ENCODE measurements around the gene SHISA6.

SHISA6 gene

DNA sequence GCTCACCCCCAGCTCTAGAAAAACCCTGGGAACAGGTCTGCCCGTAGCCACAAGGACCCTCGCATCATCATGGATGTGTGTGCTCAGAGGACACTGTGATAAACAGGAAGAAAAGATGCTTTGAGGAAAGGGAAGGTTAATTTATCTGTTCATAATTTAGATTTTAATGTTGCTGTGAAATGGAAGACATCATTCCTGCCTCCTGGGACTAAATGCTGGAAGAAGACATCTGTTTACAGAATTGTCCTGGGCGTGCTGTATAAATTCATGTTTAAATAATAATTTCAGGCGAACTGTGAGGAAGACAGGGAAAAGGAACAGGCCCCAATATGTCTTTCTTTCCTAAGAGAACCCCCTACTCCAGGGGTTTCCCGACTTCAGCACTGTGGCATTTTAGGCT lies 112.6 kb downstream of the SHISA6 start:
- DNase-seq (ENCODE audit: low read depth) = no peak

DNA sequence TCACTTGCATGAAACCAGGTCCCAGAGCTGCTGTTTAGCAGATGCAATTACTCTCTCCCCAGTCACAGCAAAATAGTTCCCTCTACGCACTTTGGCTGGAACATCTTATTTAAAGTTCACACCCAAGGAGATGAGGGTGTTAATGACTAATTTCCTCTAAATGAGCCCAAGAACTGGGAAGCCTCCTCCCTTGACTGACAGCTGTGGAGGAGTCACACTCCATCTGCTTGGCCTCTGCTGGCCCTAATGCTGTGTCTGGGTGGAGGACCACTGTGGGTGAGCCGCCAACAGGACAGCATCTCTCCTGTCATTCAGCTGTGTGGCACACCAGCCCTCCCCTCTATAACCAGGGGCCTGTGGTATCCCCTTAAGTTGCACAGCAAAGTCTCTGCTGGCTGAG lies 115.4 kb downstream of the SHISA6 start:
- DNase-seq (ENCODE audit: low read depth) = no peak

DNA sequence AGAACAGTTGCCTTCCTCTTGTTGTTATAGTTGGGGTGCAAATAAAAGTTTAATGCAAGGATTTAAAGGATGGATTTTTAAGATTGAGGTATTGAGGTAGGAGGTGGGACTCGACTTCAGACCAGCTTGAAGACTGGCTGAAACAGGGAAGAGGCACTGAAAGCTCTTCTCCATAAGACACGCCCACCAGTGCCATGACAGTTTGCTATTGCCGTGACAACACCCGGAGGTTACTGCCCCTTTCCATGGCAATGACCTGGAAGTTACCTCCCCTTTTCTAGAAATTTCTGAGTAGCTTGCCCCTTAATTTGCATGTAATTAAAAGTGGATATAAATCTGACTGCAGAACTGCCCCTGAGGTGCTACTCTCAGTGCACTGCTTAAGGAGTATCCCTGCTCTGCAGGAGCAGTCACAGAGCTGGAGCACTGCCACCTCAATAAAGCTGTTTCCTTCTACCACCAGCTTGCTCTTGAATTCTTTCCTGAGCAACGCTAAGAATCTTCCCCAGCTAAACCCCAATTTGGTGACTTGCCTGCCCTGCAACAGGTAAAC lies 122.6 kb downstream of the SHISA6 start:
- DNase-seq (ENCODE audit: low read depth) = no peak

DNA sequence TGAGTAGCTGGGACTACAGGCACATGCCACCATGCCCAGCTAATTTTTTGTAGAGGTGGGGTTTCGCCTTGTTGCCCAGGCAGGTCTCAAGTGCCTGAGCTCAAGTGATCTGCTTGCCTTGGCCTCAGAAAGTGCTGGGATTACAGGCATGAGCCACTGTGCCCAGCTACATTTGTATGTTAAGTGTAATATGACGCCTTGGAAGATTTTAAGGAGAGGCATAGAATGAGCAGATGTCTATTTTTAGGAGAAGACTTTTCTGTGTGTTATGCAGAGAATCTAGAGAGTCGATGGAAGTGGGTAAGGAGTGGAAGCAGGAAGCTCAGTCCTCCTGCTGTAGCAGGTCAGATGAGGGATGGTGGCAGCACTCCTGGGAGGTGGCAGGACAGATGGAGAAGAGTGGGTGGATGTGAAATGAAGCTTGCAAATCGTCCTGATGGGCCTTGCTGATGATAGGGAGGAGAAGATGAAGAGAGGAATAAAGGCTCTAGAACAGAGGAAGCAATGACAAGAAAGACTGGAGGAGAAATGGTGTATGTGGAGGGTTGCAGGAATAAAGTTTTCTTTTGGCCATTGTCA lies 125.3 kb downstream of the SHISA6 start:
- no peak for DNase-seq (ENCODE audit: low read depth)

DNA sequence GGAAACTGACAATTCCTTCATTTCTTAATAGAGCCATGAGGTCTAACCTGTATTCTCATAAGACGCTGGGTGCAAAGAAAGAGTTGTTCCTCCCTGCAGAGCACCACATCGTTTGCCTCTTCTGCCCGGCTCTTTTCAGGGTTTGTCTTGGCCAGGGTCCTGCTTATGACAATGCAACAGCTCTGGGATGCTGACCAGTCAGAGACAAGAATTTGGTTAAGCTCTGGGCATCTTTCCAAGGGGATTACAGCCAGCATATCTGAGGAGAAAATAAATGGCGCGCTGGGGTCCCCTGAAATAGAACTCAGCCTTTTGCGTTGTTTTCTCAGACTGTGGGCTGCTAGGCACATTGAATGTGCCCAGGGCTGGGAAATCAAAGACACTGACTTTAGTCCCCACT lies 128.6 kb downstream of the SHISA6 start:
- no peak for DNase-seq (ENCODE audit: low read depth)

DNA sequence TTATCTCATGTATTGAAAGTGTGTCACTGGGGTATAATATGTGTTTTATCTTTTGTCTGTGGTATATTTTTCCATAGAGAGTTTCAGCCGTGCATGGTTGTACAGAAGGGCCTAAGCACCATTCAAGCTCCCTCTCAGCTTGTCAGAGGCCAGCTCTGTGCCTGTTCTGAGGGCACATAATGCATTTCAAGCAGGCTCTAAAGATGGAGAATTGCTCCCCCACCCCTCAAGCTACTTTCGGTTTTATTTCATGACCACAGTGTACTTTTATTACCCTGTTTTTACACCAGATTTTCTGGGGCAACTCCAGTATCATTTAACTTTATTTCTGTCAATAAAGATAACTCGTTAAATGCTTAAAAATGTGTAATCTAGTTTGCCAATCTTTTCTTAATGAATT lies 131.7 kb downstream of the SHISA6 start:
- no peak for DNase-seq (ENCODE audit: low read depth)

DNA sequence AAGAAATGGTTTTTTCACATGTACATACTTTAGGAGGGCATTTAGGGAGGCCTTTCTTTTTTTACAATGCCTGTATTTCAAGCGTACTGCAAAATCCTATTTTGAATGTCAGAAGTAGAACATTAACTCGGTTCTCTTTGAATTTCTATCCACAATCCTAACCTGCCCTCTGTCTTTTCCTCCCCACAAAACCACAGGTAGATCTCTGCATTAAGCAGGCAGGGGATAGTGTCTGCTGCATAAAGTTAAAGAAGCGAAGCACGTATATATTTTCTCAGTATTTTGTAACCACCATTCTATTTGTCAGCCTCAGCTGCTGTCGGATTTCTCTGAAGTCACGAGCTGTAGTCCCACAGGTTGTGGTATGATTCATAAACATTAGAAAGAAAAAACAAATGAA lies 137.5 kb downstream of the SHISA6 start:
- no peak for DNase-seq (ENCODE audit: low read depth)

DNA sequence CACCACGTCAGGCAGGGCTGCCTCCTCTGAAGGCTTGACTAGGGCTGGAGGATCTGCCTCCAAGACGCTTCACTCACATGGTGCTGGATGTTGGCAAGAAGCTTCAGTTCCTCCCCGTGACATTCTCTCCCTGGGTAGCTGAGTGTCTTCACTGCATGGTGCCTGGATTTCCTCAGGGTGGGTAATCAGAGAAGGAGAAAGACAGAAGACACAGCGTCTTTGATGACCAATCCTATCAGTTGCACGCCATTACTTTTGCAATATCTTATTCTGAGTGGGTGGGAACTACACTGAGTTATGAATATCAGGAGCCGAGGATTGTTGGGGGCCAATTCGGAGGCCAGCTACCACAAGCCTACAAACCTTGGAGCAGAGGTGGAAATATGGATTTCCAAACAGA lies 139.7 kb downstream of the SHISA6 start:
- DNase-seq (ENCODE audit: low read depth) = no peak

DNA sequence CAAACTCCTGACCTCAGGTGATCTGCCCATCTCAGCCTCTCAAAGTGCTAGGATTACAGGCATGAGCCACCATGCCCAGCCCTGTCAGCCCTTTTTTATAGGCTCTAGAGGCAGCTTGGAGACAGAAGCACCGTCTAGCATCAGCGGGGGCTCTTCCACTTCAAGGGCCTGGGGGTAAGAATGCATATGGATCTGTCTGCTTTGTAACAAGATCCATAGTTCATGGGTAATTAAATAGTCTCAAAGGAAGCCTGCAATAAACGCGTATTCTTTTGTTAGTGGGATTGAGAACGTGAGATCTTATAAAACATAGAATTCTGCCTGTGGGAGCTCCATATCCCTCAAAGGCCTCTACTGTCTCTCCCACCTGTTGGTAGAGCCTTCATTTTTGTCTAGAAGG lies 142.1 kb downstream of the SHISA6 start:
- no peak for DNase-seq (ENCODE audit: low read depth)

DNA sequence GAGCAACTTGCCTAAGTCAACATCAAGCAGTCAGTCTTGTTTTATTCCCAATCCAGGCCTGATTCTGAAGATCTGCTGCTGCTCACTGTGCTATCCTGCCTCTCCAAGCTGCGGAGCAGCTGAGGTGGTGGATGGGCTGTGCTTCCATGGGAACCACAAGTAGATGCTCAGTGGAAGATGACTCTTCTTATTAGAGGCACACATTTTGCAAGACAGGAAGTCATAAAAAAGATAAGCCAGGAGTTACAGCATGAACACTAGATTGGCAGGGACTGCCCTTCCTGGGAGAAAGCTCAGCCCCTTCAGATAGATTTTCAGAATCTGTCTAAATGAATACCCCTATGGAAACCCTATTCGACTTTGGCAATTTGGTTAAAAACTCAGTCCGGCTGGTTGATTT lies 143.1 kb downstream of the SHISA6 start:
- DNase-seq (ENCODE audit: low read depth) = no peak

DNA sequence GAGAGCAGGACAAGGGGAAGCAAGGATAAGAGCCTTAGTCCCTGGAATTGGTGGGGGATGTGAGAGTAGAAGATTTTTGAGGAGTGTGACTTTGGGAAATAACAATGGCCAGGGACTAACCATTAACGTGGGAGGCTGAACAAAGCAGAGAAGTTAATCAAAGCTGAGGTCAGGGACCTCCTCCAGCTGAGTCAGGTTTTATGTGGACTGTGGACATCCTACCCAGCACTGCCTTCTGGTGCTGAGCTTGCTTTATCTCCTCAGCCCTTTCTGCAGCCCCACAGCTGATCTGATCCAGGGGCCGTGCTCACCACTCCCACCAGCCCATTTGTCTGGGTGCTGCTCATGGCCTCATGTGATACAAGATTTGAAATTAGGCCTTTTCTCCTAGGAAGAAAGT lies 146.6 kb downstream of the SHISA6 start:
- no peak for DNase-seq (ENCODE audit: low read depth)

DNA sequence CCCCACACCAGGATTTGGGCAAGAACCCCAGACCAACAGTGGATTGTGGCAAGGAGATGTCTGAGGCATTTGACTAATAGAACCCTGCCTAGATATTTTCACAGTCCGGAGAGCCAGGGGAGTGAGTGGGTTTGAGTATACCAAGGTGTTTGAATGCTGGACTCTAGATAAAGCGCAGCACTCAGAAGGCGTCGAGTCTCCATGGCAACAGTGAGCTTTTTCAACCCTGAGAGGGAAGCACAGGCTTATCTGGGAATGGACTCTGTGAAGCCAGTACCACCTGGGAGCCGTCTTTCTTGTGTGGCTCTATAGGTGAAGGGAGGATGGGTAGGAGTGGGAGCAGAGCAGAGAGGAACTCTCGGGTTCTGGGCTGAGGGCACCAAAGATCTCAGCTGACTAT lies 147.0 kb downstream of the SHISA6 start:
- DNase-seq (ENCODE audit: low read depth) = no peak

DNA sequence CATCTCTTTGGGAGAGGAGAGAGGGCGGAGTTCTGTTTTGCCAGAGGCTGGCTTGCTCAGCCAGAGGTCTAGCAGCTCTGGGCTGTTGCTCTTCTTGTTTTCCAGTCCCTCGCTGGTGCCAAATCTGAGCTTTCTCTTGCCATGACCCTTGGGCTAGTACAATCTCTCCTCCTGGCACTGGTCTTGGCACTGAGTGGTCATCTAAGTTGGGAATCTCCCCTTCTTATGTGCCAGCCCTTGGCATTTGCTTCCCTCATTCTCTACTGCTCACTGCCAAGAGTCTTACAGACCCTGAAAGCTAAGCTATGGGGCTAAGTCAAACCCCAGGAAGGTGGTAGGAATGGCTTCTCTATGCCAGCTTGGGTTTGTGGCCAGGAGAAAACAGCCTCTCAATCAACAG lies 148.6 kb downstream of the SHISA6 start:
- no peak for DNase-seq (ENCODE audit: low read depth)

DNA sequence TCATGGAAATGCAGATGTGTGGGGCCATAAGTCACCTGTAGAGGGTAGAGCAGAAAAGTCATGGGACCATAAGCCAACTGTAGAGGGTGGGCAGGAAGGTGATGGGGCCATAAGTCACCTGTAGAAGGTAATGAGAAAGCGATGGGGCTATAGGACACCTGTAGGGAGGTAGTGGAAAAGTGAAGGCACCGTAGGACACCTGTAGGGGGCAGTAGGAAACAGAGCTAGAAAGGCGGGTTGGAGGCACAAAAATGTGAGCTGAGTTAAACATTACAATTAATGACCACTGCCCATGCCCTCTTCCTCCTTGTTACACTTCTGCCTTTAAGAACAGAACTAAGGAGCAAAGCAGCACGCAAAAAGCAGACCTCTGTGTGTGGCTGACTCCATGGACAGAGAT lies 150.1 kb downstream of the SHISA6 start:
- DNase-seq (ENCODE audit: low read depth) = no peak

DNA sequence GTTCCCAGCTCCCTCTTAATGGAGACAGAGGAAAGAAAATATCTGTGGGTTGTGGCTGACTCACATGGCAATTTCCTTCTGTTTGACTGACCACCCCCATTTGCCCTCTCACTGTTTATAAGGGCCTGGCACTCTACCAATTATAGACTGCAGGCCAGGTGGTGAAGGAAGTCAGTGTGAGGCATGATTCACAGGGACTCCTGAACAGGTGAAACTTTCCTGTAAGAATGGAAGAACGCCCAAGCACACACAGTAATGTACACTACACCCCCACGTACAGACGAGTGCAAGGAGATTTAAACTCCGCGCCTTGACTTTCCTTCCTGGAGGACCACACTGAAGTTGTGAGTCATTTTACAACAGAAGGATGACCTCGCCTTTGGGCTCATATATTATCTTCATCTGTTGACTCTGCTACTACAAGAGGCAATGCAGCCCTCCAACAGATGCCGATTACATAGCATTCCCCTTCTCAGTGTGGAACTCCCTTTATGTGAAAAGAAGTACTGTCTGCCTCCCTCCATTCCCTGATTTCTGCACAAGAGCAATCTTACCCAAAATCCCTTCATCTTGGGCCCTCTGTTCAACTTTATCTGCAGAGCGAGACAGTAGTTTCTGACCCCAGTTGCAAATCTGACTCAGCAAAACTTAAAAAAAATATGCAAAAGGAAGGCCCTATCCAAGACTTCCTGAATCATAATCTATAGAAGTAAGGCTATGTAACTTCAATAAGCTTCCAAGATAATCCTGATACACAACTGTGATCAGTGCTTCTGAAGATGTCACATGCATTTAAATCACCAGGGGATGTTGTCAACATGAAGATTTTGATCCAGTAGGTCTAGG lies 163.6 kb downstream of the SHISA6 start:
- DNase-seq (ENCODE audit: low read depth) = no peak

DNA sequence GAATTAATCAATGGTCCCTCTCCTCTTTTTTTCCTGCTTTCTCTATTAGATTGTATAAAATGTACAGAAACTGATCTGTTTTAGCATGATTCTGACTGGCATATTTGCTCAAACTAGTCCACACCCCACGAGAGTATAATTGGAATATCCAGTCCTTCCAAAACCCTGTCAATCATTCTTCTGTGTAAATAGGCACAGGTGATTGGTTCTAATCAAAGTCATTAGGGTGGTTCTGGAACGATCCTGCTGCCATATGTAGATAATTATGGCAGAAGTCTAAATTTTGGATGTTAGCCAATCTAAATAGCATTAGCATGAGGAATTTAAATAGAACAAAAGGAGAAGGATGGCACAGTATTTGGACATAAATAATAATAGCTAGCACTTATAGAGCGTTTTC lies 165.7 kb downstream of the SHISA6 start:
- DNase-seq (ENCODE audit: low read depth) = no peak

DNA sequence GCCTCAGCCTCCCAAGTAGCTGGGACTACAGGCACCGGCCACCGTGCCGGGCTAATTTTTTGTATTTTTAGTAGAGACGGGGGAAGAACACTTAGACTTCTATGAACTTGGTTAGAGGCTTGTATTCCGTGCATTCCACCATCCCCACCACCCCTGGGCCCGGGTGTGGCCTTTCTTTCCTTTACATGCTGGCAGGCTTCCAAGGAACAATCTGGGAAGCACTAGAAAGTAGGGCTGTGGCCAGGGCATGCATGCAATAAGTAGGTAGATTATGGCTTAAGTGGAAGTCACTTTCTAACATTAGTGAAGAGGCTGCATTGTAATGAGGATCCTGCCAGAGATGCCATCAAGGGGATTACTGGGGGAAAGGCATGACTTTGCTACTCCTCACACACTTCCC lies 171.6 kb downstream of the SHISA6 start:
- DNase-seq (ENCODE audit: low read depth) = no peak

DNA sequence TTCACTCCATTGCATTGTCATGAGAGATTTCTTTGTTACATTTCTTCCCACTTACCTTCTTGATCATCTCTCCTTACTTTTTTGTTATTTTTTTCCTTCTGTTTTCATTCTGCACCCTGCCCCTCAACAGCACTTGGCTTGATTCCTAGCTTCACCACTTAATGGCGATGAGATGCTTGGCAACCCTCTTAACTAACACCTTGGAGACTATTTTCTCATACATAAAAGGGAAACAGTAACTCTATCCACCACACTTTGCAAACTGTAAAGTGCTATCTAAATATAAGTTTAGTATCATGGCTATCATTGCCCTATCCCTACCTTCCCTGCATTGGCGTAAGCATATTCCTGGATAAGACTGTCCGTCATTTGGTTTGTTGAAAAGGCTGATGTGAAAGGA lies 177.3 kb downstream of the SHISA6 start:
- DNase-seq (ENCODE audit: low read depth) = no peak

DNA sequence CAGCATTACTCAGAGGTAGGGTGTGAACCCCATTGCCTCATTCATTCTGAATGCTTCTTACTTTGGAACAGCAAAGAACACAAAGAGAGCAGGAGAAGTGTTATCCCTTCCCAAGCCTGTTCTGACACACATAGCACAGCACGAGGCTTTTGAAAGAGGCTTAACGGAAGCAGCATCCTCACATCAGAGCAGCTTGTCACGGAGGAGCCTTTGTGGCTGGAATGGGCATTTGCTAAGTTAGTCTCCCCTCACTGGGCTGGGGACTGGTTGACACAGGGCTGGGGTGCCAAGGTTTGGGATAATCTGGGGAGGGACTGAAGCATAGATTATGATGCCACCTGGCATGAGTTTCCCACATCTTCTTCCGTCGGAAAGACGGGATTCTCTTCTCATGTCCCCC lies 189.7 kb downstream of the SHISA6 start:
- no peak for DNase-seq (ENCODE audit: low read depth)

DNA sequence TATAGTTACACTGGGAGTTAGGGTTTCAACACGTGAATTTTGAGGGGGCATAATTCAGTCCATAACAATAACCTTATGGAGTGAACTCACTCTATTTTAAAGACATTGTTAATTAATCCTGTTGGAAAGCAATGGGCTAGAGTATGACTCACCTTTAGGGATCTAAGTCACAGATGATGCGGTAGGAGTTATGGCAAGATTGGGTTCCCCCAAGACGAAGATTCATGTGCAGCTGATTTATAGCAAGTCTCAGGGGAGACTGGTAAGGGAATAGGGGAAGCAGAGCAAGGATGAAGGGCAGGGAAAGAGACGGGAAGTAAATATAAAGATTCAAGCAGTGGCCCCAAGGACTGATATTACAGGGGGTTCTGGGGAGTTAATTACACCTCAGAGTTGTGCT lies 197.7 kb downstream of the SHISA6 start:
- DNase-seq (ENCODE audit: low read depth) = no peak

DNA sequence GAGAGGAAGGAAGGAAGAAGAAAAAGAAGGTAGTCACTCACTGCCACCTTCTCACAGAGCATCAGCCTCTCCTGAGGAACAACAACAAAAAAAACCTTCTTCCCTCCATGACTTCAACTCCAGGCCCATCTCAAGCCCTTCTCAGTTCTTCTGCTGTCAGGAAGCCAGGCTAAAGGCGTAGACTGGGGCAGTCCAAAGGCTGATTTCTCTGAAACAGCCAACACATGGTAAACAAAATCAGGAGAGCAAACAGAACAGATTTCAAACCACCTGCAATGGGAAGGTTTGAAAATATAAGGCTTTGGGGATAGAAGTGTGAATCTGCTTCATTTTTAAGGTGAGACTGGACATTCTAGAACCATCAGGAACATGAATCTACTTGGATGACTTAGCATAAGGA lies 200.0 kb downstream of the SHISA6 start:
- no peak for DNase-seq (ENCODE audit: low read depth)

DNA sequence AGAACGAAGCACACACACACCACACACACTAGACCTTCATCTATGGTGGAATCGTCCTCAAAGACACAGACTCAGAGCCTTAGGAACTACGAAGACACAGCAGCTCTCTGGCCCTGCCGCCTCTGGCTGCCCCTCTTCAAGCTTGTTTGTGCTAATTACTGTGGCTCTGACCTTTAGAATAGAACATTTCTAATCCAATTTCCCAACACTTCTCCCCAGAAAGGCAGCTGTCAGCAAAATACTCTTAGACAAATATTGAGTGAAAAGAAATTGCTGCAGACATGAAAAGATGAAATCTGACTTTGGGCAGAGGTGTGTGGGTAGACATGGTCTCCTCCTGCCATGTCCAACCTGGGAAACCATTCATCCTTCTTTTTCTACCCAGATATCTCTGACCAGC lies 205.3 kb downstream of the SHISA6 start:
- no peak for DNase-seq (ENCODE audit: low read depth)

DNA sequence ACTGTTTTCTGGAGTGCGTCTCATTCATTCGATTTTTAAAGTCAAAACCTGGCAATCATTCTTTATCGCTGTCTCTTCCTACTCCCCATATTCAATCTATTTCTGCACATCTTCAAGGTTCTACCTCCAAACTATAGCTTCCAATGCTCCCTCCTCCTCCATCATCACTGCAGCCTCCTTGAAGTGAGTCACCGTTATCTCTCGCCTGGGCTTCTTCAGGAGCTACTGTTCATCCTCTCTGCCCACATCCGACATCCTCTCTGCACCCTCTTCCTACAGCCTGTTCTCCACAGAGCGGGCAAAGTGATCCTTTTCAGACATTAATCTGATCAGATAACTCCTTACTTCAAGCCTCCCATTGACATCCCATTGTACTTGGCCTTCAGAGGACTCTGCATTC lies 213.1 kb downstream of the SHISA6 start:
- no peak for DNase-seq (ENCODE audit: low read depth)

DNA sequence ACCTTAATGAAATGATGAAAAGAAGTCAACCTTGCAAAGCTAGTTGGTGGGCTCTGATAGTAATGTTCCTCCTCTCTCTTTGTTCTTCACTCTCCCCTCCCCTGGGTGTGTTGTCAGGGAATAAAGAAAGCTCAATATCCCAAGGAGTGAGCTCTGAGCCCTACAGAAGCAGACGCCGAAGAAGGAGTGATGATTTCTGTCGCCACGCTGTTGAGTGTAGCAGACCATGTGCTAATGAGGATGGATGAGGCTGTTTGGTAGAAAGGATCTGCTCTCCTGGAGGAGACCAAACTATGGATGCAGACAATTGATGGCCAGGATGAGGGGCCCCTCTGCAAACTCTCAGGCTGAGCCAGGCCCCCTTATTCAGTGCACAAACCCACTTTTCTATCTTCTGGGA lies 217.3 kb downstream of the SHISA6 start:
- no peak for DNase-seq (ENCODE audit: low read depth)

Data from non-pigmented ciliary epithelial cell (primary cell).